HG03469 (cell line): ENCODE results near the gene SDF4.

Source experiments
- ATAC-seq: cut with Tn5 transposase; IDR thresholded peaks from one replicate; pipeline ENCODE4 v1.9.1; 2021; ENCODE audit warnings: mild to moderate bottlenecking, moderate library complexity, moderate number of reproducible peaks; ENCODE audit not compliant: unreplicated experiment

Gene SDF4

DNA sequence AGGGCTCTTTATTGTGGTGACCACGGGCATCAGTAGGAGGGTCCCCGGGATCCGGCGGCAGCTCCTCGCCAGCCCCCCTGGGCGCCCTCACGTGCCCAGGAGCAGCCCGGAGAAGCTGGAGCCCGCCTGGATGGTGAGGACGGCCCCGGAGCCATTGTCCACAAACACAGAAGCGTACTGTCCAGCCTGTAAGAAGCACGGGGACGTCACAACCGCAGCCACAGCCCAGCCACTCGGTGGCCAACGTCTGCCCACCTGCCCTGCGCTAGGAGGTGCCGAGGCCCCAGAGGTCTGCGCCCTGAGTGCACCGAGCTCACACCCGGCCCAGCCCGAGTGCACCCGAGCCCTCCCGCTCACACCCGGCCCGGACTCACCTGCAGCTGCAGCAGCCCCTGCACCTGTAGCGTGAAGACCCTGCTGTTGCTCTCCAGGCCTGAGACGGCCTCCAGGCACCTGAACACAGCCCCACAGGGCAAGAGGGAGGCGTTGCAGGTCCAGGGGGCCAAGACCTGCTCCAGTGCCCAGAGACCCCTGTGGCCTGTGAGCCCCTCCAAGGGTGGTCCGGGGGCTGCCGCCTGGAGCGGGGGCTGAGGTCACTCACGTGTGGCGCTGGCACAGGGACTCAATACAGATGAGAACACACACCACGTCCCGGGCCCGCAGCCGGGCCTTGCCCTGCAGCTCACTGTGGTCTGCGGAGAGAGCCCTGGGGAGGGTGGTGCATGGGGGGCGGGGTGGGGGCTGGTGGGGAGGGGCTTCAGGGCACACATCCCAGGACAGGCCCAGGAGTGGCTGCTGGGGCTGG, 10.9 kb upstream of the SDF4 start:
- ATAC-seq = no peak

DNA sequence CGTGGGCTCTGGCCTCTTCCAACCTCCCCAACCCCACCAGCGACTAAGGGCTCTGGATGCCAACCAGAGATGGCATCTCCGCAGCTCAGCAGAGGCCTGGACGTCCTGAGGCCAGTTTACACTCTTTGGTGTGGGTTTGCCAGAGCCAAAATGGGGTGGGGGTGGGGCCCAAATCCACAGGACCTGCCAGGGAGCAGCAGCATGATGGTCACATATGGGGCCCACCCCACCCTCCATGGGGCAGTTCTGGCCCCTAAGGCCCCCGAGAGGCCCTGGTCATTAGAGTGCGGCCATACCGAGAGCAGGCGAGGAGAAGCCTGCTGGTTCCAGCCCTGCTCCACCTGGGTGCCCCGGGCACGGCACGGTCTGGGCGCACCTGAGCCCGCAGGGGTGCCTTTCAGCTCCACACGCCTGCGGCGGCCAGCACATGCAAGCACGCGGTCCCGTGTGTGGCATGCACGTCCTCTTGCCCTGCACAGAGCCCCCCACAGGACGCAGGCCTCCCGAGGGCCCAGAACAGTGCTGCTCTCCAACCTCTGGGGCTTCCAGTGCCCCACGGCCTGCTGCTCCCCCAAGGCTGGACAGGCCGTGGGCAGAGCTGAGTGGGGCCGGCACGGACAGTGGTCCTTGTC, 9.9 kb upstream of the SDF4 start:
- no peak for ATAC-seq

DNA sequence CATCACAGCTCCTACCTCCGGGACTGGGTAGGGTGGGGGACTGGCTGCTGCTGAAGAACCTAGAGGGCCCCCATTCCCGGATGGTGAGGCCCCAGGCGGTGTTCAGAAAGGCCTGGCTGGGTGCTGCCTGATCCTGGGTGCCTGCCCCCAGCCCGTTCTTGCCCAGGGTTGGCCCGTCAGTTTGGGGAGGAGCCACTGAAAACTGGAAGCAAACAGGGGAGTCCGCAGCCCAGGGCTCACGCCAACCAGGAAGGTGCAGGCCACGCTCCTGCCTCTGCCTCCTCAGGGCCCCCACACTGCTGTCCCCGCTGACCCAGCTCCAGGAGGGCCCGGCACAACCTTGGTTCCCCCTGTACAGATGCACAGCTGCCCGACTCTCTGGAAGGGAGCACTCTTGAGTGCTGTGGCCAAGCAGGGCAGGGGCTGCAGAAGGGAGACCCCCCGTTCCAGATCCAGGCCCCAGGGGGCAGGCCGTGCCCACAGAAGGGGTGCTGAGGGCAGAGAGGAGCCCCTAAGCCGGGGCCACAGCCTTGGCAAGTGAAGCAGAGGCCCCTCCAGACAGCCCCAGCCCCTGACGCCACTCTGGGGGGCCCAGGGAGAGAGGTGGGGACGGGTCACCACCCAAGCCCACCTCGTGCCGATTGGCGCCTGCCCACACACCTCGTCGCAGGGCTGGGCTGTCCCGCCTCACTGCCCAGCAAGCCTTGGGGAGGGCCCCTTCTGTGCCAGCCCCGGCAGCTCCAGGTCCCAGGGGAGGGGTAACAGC, 9.2 kb upstream of the SDF4 start:
- ATAC-seq = no peak

DNA sequence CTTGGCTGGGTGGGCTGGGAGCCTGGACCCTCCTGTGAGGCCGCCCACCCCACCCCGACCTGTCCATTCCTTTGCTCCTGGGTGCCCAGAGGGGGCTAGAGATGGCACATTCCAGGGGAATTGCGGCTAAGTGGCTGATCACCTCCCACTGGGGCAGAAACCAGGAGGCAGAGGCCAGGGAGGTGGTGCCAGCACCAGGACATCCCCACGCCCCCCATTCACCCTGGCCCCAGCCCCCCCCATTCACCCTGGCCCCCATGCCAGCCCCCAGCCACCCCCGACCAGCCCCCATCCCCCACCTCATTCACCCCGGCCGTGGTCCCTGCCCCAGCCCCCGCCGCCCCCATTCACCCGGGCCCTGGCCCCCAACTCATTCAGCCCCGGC, 8.5 kb upstream of the SDF4 start:
- ATAC-seq = no peak

DNA sequence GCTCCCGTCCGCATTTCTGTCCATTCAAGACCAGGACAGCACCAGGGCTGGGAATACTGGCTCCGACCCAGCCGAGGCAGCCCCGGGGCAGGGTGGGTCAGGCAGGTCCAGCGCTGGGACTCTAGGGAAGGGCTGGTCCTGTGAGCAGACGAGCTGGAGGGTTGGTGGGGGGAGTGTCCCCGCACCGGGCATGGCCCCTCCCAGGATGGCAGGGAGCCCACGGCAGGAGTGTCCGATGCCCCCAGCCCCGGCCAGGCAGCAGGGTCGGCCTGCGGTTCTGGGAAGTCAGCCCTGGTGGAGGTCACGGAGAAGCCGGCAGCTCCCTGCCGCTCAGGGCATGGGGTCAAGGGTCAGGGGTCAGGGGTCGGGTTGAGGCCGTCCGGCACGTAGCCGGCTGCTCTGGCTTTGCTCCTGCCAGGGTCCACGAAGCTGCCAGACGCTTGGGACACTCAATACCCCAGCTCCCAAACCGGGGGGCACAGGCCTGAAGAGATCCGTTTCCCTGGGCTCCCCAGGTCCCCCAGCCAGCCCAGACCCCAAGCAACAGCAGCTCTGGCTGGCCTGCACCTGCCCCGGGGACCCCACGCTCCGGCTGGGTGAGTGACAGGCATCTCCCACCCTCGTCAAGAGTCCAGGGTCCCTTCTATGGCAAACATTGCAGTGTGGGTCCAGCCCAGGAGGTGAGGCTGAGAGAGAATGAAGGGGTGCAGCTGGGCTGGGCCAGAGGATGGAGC, 8.0 kb upstream of the SDF4 start:
- ATAC-seq = no peak

DNA sequence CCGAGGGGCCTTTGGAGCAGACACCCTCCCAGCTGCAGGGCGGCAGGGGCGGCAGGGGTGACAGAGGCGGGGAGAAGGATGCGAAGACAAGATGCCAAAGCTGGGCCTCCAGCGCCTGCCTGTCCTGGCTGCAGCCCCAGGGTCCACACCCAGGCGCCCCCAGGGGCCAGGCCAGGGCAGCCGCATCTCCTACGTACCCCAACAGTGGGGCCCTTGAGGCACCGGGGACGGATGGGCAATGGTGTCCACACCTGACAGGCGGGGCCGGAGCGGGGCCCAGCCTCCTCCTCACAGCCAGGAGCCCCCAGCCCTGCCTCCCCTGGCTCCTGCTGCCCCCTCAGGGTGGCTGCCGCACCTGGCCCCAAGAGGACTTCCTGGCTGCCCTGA, 7.4 kb upstream of the SDF4 start:
- no peak for ATAC-seq

DNA sequence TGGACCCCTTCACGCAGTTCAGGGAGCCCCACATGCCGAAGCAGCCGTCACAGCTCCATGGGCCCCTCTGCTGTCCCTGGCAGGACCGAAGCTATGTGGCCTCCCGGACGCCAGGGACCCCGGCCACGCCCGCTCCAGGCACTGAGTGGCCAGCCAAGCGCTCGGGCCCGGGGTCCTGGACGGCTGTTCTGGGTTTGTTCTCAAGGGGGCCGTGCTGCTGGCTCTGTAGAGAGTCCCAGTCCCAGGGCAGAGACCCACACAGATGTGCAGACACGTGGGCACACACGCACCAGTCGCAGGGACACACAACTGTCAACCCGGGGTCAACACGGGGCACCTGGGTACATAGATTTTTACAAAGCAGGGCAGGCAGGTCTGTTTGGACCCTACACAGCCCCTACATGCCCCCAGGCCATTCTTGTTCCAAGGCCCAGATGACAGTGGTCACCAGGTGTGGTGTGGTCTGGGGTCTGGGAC, 6.9 kb upstream of the SDF4 start:
- ATAC-seq = no peak

DNA sequence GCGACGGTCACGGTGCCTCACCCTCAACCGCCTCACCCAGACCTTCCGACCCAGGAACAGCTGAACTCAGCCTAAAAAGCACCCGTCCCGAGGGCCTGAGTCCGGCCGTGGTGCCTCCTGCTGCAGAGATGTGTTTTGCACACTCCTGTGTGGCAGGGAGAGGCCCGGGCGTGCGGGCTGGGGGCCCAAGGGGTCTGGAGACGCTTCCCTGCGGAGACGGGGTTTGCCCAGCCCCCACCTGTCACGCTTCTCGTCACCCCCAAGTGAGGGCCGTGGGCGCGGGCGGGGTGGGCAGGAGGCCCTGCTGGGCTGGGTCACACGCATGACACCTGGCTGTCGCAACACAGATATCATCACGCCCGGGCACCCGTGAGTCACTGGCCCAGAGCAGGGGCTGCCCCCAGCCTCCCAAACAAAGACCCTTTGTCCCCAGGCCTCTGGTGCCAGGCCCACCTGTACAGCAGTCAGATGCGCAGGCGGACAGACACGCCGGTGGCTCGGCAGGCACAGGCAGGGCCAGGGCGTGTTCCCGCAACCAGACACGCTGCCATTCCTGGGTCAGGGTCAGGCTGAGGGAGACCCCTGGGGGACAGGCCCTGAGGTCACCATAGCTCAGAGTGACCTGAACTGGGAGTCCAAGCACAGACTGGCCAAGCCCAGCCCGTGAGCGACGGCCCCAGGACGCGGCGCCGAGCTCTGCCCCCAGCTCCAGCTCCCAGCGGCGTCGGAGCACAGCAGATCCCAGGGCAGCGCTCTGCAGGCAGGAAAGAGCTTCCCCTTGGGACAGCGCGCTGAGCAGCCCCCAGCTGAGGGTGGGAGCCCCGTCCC, 6.3 kb upstream of the SDF4 start:
- ATAC-seq = no peak

DNA sequence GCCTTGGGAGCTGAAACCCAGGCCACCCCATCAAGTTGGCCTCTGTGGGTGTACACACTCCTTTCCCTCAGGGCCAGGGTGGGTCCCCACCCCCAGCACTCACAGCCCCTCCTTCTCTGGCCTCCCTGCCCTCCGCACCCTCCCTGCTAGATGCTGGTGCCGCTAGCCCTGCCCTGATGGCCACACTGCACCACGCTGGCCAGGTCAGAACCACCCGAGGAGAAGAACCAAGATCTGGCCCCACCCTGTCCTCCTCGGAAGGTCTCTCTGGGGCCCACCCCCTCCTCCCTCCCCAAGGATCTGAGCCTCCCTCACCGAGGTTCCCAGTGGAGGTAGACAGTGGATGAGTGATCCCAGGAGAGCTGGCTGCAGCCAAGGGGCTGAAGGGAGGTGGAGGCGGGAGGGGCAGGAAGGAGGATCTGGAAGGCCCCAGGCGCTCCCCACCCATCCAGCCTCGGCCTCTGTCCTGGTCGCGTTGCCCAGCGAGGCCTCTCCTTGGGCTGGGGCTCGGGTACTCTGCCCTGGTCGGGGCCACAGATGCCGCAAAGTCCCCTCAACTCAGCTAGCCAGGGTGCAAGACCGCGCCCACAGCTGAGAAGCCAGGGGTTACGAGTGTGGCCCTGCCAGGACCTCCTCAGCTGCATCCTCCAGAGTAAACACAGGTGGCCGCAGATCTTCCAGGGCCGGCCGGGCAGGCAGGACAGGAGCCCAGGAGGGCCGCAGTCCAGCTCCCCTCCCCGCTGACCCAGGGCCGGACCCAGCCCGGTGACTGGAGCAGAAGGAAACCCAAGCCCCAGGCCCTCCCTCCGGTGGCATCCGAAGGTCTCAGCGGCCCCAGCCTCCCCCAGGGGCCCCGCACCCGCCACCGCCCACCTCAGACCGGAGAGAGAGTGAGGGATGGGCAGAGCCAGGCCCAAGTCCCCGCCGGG, 5.4 kb upstream of the SDF4 start:
- ATAC-seq = no peak

DNA sequence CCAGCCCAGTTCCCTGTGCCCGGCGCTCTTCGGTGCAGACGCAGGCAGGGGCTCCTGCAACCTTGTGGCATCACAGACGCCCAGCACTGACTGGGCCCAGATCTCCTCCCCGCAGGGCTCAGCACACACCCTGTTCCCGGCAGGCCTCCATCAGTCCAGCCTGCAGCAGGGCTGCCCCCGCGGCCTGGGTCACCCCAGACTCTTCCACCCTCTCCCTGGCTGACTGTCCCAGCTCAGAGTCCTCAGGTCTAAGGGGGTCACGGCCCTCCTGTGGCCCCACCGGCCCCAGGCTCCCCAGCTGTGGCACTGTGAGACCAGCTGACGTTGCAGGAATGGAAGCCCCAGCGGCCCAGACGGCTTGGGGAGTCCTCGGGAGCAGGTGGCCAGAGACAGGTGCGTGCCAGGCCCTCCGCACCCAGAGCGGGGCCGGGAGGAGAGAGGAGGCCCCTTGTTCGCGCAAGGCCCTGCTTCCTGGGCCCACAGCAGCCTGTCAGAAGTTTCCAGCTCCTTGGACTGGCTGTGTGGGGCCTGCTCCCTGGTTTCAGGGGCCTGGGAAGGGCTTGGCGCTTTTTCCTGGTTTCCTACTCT, 4.5 kb upstream of the SDF4 start:
- no peak for ATAC-seq

DNA sequence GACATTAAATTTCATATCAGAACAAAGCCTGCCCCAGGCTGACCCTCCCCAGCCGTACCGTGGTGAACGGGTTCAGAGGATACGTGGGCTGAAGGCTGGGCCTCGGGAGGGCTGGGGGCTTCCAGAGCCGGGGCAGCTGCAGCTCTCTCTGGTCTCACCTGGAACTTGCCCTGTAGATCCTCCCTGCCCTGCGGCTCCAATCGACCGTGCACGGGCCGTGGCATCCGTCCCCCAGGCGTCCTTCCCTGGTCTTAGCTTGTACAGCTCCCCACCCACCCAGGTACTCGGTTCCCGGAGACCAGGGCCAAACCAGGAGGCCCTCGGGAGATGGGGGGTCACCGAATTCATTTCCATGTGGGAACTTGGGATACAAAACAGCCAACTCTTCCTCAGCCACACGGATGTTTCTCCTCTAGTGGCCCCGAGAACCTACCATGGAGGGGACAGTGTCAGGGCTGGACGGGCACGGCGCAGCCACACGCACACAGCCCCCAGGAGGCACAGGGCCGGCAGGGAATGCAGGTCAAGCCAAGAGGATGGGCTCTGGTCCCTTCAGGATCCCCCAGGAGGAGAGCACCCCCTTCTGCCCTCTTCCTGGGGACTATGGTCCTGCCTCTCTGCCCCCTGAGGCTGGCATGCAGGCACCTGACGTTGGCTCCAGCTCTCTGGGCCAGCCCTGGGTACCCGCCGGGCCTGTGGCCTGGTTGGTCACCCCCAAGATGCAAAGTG, 3.4 kb upstream of the SDF4 start:
- ATAC-seq = no peak

DNA sequence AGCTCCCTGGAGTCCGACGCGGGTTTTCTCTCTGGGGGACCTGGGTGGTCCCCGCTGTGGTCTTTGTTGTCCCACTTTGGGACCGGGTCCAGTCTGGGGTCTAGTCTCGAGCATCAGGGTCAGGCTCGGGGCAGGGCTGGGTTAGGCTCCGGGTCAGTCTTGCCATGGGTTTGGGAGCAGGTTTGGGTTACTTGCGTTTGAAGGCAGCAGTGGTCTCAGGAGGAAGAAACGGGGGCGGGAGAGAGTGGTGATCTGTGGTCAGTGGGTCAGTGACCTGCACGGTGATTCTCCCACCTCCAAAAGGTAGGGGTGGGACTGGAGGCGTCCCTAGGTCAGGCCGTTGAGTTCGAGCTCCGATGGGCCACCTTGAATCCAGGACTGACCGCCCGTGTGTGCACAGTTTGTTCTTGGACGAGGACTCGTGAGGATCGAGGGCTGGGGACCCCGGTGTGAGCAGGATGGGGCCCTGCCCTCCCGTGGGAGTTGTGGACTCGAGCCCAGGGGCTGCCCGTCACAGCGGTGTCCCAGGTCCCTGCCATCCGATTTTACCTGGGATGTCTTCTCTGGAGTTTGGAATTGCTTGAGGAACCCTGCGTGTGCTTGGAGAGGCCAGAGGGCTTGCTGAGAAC, 2.5 kb upstream of the SDF4 start:
- ATAC-seq = no peak

DNA sequence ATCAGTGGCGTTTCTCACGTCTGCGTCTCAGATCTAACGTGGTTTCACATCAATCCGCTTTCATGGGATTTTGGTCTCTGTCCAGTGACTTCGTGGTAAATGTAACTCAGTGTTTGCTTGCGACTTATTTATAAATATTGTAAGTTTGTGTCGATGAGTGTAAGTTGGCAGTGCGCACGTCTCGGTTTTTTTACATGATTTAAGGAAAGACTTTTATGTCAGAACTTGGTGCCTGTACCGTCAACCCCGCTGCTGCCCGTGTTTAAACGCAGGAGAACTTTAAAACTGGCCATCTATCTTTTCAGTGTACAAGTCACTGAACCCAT, 1.7 kb upstream of the SDF4 start:
- no peak for ATAC-seq

DNA sequence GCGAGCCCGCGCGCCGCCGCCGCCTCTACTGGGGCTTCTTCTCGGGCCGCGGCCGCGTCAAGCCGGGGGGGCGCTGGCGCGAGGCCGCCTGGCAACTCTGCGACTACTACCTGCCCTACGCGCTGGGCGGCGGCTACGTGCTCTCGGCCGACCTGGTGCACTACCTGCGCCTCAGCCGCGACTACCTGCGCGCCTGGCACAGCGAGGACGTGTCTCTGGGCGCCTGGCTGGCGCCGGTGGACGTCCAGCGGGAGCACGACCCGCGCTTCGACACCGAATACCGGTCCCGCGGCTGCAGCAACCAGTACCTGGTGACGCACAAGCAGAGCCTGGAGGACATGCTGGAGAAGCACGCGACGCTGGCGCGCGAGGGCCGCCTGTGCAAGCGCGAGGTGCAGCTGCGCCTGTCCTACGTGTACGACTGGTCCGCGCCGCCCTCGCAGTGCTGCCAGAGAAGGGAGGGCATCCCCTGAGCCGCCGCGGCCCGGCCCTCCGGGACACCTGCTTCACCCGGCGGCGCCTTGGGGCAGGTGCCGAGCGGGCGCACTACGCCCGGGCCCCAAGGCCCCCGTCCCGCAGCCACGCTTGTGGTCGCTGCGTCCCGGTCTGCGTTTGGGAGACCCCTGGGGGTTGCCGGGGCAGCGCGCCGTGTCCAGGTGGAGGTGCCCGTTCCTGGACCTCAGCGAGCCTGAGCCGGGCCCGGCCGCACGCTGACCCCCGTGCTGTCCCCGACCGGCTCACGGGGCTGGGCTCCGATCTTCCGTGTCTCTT, 1.2 kb upstream of the SDF4 start:
- ATAC-seq = no peak

DNA sequence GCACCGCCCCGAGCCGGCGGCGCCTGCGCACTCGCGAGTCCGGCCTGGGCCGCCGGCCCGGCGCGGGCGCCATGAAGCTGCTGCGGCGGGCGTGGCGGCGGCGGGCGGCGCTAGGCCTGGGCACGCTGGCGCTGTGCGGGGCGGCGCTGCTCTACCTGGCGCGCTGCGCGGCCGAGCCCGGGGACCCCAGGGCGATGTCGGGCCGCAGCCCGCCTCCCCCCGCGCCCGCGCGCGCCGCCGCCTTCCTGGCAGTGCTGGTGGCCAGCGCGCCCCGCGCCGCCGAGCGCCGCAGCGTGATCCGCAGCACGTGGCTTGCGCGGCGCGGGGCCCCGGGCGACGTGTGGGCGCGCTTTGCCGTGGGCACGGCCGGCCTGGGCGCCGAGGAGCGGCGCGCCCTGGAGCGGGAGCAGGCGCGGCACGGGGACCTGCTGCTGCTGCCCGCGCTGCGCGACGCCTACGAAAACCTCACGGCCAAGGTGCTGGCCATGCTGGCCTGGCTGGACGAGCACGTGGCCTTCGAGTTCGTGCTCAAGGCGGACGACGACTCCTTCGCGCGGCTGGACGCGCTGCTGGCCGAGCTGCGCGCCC, 501 bp upstream of the SDF4 start, which contains the start of gene B3GALT6:
B3GALT6 (plus strand) TSS at position 30 of the 588 bp plus-strand sequence; CDS start at position 72, 42 bp downstream.
- ATAC-seq = no peak

DNA sequence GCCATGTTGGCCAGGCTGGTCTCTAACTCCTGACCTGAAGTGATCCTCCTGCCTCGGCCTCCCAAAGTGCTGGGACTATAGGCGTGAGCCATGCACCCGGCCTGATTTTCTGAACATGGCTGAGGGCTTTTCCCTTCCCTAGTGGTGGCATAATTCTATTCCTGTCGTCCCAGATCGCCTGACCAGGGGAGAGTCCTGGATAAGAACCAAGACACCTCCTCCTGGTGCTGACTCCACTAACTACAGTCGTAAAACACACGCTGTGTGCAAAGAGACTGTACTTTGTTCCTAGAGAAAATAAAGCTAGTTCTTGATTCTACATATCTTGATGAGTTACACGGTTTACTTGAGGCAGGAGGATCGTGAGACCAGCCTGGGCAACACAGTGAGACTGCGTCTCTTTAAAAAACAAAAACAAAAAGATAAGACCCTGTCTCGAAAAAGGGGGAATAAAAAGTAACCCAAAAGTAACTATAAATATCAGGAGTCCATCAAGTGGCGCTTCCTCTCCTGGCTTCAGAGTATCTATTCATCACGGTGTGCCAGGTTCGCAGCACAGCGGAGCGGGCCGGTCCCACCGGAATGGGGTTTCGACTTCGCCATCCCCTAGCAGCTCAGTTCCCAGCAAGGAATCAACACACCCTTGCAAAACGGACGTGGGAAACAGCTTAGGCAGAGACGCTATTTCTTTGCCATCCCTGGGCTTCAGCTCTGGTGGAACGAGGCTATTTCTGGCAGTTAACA, 973 bp downstream of the SDF4 start:
- ATAC-seq = no peak
